ENCODE measurements around the gene MYOT.

- TF ChIP-seq EZH2 (IDR thresholded peaks at IDR 0.05; ENCODE audit: borderline replicate concordance, insufficient read depth, low read depth, low read length, poor library complexity, severe bottlenecking) (no peak), CTCF (IDR thresholded peaks at IDR 0.05) (no peak)
Observed at GRCh38 chr5:137836298-137836697, 31.4 kb upstream of the MYOT start.

All from B cell (primary cell).